ENCODE measurements around the gene GRIP2.

The GRIP2 gene

DNA sequence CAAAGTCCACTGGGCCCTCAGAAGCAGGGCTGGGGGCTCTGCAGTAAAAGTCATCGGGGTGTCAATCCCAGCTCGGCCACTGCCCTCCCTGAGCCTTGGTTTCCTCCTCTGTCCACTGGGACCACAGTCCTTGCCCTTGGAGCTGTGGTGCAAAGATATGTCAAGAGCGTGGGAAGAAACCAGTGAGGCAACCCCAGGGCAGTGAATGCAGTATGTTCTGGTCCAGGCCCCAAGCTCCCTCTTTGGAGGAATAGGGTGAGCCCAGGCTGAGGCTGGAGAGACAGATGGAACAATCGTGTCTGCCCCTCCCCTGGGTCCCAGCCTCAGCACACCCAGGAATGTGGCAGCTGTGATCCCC lies 779 bp downstream of the GRIP2 start:
- DNase-seq = no peak

DNA sequence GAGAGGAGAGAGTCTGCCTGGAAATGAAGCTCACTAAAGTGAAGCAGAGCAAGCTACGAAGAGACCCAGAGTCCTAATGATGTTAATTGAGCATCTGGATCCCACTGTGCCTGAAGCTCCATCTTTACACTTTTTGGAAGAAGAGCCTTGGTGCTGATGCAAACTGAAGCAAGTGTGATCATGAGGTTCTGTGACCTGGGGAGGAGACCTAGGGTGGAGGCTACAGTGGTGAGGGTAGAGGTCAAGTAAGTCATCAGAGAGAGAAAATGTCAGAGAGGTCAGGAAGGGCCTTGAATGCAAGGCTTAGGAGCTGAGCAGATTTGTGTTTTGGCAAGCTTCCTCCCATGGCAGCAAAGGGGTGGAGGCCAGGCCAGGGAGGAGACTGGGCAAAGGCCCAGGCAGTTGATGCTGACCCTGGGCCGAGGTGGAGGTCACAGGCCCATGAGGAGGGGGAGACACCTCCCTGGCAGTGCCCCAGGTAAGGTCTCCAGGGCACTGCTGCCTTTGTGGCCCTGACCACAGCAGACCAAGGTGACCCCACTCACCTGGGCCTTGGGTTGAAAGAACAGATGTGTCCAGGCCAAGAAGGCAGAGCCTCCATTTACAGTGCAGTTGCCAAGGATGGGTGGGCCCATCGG lies 1.6 kb downstream of the GRIP2 start:
- no peak for DNase-seq

DNA sequence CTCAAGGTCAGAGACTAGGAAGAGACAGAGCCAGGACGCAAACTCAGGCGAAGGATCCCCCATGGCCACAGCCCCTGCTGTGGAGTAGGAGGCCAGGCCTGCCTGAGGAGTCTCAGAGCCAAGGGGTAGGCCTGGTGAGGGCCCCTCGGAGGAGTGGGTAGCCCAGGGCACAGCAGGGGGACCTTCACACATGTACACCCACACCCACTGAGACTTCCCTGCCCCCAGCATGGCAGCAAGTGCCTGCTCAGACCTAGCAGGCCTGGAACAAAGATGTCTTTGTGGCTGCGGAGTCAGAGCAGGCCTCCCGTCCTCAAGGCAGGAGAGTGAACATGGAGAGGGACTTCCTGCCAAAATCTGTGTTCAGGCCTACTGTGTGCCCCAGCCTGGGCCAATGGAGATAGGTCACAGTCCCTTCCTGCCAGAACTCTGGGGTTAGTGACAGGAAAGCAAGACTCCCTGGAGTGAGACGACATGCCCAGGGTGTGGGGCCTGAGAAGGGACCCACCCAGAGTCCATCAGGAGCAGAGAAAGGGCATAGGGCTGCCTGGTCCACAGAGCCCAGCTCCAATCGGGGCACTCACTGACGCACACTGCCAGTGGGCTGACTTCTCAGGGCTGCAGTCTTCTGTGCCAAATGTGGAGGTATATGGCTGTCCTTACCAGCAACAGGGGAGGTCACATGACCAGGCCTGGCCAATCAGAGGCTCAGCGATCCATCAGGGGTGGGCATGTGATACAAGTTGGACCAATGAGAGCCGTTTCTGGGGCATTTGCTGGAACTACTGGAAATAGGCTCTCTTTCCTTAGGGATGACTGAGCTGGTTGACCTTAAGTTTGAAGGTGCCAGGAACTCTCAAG lies 2.3 kb downstream of the GRIP2 start:
- peak in 1 of 56 donors; percentile 12 for DNase-seq

- no peak for DNase-seq
These were observed 3.1 kb downstream of the GRIP2 start for GRCh38 chr3:14536837-14537589.

DNA sequence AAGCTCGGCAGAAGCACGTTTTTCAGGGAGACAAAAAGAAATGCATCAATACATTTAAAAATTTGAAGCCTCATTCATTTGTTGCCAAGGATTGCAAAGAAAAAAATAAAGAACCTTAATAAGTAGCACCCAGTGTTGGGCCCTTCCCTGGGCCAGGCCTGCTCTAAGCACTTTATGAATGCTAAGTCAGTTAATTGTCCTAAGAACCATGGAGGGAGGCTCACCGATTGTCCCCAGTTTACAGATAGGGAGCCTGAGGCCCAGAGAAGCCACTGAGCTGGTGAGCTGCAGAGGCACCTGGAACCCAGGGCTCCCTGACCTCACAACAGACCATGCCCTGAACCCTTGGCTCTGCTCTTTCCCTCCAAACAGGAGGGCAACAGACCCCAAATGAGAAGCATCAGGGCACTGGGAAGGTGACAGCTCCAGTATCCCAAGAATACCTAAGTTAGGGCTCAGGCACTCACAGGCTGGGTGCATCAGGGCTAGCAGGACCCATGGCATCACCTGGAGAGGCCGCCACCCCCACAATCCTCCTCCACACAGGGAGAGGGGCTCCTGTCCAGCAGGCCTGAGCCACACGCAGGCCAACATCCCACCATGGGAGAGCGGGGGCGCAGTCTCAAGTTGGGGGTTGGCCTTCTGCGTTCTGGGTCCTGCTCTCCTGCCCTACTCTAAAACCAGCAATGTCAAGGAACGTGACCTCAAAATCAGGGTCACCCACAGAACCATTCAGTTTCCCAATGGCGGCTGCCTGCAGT lies 3.9 kb downstream of the GRIP2 start:
- DNase-seq = no peak

- DNase-seq = no peak
These were observed 4.5 kb downstream of the GRIP2 start for GRCh38 chr3:14535616-14536015.

GRCh38 chr3:14534516-14535191 lies 5.5 kb downstream of the GRIP2 start:
- no peak for DNase-seq

- DNase-seq = no peak
These were observed 6.6 kb downstream of the GRIP2 start for GRCh38 chr3:14533457-14533958.

DNA sequence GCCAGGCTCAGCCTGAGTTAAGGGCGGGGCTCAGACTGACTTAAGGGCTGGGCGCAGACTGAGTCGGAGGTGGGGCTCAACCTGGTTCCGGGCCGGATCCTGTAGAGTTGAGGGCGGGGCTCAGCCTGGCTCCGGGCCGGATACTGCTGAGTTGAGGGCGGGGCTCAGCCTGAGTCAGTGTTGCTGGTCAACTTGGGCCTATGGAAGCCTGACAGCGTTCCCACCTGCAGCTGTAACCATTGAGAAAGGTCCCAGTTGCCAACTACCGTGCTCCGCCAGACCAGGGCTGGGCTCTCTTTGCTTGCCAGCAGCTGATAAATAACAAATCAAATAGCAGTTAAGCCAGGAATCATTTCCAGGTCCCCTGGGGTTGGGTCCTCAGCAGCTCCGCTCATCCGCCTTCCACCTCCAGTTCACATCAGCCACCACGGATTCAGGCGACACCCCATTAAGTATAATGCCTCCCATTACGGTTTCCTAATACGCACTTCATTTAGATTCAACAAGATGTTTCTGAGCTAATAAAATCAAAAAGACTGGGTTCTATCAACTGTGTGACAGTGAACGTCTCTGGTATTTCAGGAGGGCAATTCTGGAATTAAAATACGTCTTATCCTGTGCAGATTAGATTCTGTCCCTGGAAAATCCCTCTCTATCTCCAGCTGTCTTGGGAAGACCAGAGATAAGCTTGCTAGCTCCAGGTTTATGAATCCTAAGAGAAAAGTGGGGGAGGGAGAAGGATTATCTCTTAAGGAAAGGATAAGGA lies 7.3 kb downstream of the GRIP2 start:
- no peak for DNase-seq

GRCh38 chr3:14531856-14532395 lies 8.2 kb downstream of the GRIP2 start:
- DNase-seq = no peak

DNA sequence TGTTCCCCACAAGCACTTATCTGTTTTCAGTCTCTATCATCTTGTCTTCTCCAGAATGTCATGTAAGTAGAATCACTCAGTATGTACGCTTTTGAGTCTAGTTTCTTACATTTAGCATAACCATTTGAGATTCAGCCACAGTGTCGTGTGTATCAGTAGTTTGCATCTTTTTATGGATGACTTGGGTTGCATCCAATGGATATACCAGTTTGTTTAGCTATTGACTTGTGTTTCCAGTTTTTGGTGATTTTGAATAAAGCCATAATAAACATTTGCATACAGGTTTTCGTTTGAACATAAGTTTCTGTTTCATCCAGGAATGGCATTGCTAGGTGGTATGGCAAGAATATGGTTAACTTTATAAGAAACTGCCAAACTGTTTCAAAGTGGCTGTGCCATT lies 12.1 kb downstream of the GRIP2 start:
- DNase-seq = no peak

DNA sequence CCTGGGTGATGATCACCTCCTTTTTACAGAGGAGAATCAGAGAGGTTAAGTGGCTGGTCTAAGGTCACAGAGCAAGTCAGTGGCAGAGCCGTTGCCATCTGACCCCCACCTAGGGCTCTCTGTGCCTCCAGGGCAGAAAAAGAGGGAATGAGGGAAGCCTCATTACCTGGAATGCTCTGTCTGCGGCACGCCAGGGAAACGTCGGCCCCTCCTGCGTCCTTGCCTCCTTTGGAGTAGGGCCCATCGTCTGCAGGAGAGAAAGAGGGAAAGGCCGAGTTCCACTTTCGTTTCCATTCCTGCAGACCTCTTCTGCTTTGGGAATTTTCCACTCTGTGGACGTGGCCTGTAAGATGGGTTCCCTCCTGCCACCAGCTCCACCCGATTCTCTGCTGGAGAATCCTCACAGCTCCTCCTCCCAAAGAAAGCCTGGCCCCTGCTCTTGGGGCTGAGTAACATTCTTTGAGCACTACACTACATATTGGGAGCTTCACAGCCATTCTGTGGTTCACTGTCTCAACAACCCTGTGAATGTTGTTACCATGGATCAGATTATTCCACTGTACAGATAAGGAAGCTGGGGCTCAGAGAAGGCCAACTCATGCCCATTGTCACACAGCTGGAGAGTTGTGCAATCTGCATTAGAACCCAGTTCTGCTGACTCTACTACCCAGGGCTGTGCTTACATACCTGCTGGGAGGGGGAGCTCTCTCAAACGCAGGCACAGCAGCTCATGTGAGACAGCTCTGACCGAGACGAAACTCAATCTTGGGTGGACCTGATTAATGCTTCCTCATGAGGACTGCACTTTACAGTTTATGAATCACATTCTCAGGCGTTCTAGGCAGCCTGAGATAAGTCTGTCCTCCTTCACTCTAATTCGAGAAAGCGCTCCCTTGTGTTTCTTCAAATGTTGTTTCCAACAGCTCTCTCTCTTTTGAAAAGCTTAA lies 14.2 kb downstream of the GRIP2 start:
- no peak for DNase-seq

- no peak for DNase-seq
These were observed 15.1 kb downstream of the GRIP2 start for GRCh38 chr3:14524920-14525660.

DNA sequence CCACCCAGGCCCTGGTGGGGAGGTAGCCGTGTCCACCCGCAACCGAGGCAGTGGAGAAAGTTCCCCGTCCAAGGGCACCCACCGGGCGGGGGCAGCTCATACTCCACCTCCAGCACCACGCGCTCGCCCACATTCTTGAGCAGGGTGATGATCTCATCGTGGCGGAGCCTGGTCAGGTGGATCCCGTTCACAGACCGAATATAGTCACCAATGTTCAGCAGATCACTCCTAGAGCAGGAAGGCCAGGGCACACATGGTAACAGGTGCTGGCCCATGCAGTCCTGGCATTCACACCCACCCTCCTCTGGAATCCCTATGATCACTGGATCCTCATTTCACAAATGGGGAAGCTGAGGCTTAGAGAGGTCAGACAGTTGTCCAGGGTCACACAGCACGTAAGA lies 15.8 kb downstream of the GRIP2 start:
- DNase-seq = no peak

GRCh38 chr3:14523792-14524191 lies 16.4 kb downstream of the GRIP2 start:
- DNase-seq = no peak

DNA sequence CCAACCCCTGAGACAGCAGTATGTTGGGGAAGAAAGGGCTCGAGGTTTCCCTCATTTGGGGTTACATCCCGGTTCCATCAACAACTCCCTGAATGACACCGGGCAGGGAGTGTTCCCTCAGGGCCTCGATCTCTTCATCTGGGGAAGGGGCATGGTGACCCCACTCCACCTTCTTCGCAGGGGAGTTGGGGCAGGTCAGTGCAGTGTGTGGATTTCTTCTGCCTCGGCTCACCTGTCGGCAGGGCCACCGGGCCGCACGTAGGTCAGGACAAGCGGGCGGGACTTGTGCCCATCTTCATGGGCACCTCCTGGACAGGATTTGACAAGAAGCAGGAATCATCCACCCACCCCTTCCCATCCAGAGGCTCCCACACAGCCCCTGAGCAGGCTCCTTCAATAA lies 17.4 kb downstream of the GRIP2 start:
- no peak for DNase-seq

- DNase-seq = no peak
These were observed 17.9 kb downstream of the GRIP2 start for GRCh38 chr3:14522129-14522691.
